ENCODE measurements around the gene MAN1B1.

DNA sequence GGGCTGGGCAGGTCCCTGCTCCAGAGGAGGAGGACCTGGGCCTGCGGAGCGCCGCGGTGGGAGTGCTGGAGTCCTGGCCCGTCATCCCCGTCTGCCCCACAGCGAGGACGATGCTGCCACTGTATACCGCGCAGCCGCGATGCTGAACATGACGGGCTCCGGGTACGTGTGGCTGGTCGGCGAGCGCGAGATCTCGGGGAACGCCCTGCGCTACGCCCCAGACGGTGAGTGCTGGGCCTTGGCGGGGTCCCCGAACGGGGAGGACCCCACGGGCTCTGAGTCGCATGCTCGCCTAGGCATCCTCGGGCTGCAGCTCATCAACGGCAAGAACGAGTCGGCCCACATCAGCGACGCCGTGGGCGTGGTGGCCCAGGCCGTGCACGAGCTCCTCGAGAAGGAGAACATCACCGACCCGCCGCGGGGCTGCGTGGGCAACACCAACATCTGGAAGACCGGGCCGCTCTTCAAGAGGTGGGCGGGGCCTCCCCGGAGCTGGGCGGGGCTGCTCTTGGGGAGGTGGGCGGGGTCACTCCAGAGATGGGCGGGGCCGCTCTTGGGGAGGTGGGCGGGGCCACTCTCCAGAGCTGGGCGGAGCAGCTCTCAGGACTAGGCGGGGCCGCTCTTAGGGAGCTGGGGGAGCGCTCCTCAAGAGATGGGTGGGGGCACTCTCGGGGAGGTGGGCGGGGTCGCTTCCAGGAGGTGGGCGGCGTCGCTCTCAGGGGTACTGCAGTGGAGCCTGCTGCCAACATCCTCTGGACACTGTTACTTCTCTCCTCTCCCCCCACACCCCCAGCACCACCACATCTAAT is 70.0 kb downstream of the MAN1B1 start:
- TF ChIP-seq CTCF (IDR thresholded peaks at IDR 0.05) (no peak), POLR2AphosphoS5 (IDR thresholded peaks at IDR 0.05) (no peak), EP300 (IDR thresholded peaks at IDR 0.05) (no peak)
